ENCODE results near the gene IZUMO1. TPM values are rescaled to one million over a fixed set of nuclear protein-coding genes. Genes with fewer than 3 reads are reported as not detected.

Gene IZUMO1
- total and polyA plus RNA-seq, 2 of the 4 experiments (the other 2 are of a cell fraction): not detected

GRCh38 chr19:48741129-48741999, 5.3 kb downstream of the IZUMO1 start:
- no peak overlapping the region for H3K14ac ChIP-seq (replicated peaks; ENCODE audit: low read depth, low read length)
- H2AK9ac ChIP-seq (replicated peaks; ENCODE audit: low read depth, low read length, poor library complexity): no peak overlapping the region
- in situ Hi-C loops (cut with MboI; ENCODE audit: low sequenced_read_pairs): no loop called here
- H2AFZ ChIP-seq (replicated peaks; ENCODE audit: low read length, poor library complexity): peak overlapping the region; percentile 56
- peaks cover 5% of the 10 kb centered on the region for H3K4me1 ChIP-seq (ENCODE audit: control insufficient read depth, insufficient read depth, low read length)
- ChIA-PET CTCF (no interaction called here), POLR2A (ENCODE audit: unreplicated experiment) (no interaction called here)
- no peak overlapping the region; a peak in 1 of 4 replicates for H4K8ac ChIP-seq (ENCODE audit: low read depth in 2 of 2, low read length in 2 of 2)
- H3K18ac ChIP-seq (ENCODE audit: low read depth, low read length): no peak overlapping the region
- H4K91ac ChIP-seq (ENCODE audit: insufficient read depth, low read depth, low read length): no peak overlapping the region
- peaks cover 3% of the 10 kb centered on the region for H3K9me1 ChIP-seq (ENCODE audit: insufficient read depth, low read length)
- H3K4me3 ChIP-seq (ENCODE audit: insufficient read depth, low read depth, low read length): no peak overlapping the region
- TF ChIP-seq CTCF (conservative IDR thresholded peaks at IDR 0.05; ENCODE audit: low read depth, low read length) (no peak), MXI1 (IDR thresholded peaks at IDR 0.05; ENCODE audit: borderline replicate concordance, low read depth, low read length) (no peak), SMC3 (IDR thresholded peaks at IDR 0.05; ENCODE audit: low read depth, low read length) (no peak), BHLHE40 (IDR thresholded peaks at IDR 0.05; ENCODE audit: low read depth, low read length) (no peak), POLR2A (IDR thresholded peaks at IDR 0.05; ENCODE audit: low read depth, low read length) (no peak), MAFK (IDR thresholded peaks at IDR 0.05; ENCODE audit: low read depth, low read length) (no peak), FOS (IDR thresholded peaks at IDR 0.05; ENCODE audit: low read depth, low read length) (no peak), MAZ (IDR thresholded peaks at IDR 0.05; ENCODE audit: borderline replicate concordance, low read depth, low read length) (no peak), USF2 (IDR thresholded peaks at IDR 0.05; ENCODE audit: low read depth, low read length) (no peak), RAD21 (IDR thresholded peaks at IDR 0.05; ENCODE audit: low read length) (no peak), CHD1 (IDR thresholded peaks at IDR 0.05; ENCODE audit: low read depth, low read length) (no peak)
- H3K79me1 ChIP-seq (ENCODE audit: low read depth in 1 of 2, low read length in 2 of 2): no peaks in the 10 kb centered on the region
- H2AK5ac ChIP-seq (ENCODE audit: low read depth, low read length): no peak overlapping the region
- H3K4ac ChIP-seq (ENCODE audit: low read depth, low read length): no peak overlapping the region
- BruUV-seq (replicated peaks): no TSS peak
- H3K27me3 ChIP-seq (ENCODE audit: control insufficient read depth, insufficient read depth, low read length): peaks cover 19% of the 10 kb centered on the region
- no peak overlapping the region for H2BK120ac ChIP-seq (ENCODE audit: low read depth, low read length)
- no peak overlapping the region for H2BK15ac ChIP-seq (ENCODE audit: low read depth, low read length)
- H2BK5ac ChIP-seq (ENCODE audit: low read depth, low read length, poor library complexity, severe bottlenecking): no peak overlapping the region
- H4K20me1 ChIP-seq (ENCODE audit: insufficient read depth, low read length): no peaks in the 10 kb centered on the region
- H3K23ac ChIP-seq (ENCODE audit: low read depth, low read length): no peak overlapping the region
- no peak overlapping the region for H3K9ac ChIP-seq (ENCODE audit: low read depth, low read length)
- no peaks in the 10 kb centered on the region for H3K36me3 ChIP-seq (ENCODE audit: control insufficient read depth, insufficient read depth, low read length)
- no peak overlapping the region for H4K5ac ChIP-seq (ENCODE audit: low read depth, low read length)
- intact Hi-C loops (cut with micrococcal nuclease): no loop called here
- 33% methylated on average over 23 of the region's 35 CpGs; no CpG with 5 or more reads in 1 of the 2 experiments for WGBS, 2 experiments (ENCODE audit: extremely low coverage in 2 of 2, insufficient read length in 1 of 2)
- H3K56ac ChIP-seq (ENCODE audit: extremely low read depth, insufficient read depth, low read length): no peak overlapping the region
- DNase-seq (no peak), ATAC-seq (ENCODE audit: low read depth) (no peak)
- H3K4me2 ChIP-seq (ENCODE audit: low read depth, low read length): no peak overlapping the region
- no peak overlapping the region for H2BK20ac ChIP-seq (ENCODE audit: low read depth, low read length)
- H3K9me3 ChIP-seq (ENCODE audit: control insufficient read depth, insufficient read depth, low read length): no peaks in the 10 kb centered on the region
- H3K27ac ChIP-seq (ENCODE audit: insufficient read depth, low read length): no peak overlapping the region
- dilution Hi-C loops (cut with HindIII; ENCODE audit: low sequenced_read_pairs, unreplicated experiment): no loop called here
